NCI-H345 treated with DMSO at 0.1 percent for 48 hours (cell line): Measurements from ENCODE around the gene NAT14.
"Not testable (repeated sequence)": the region's sequence is repeated elsewhere in the genome, so short reads cannot be mapped to it uniquely, and the experiment has no call there.

ENCODE experiments used
- DNase-seq: peaks from one replicate; lab custom pipeline; 2025; ENCODE audit not compliant: unreplicated experiment; lab: John Stamatoyannopoulos, UW

The NAT14 gene

GRCh38 chr19:55486043-55486970, 1.3 kb downstream of the NAT14 start:
- no peak for DNase-seq

GRCh38 chr19:55486971-55487923, 2.3 kb downstream of the NAT14 start:
- no peak for DNase-seq

GRCh38 chr19:55487924-55488687, 3.1 kb downstream of the NAT14 start, which contains the start of gene SSC5D:
Gene SSC5D, plus strand, starts transcription at chr19:55488436. Its CDS starts 154 bp downstream, at chr19:55488590.
- DNase-seq, result no peak

- no peak for DNase-seq
Measured at GRCh38 chr19:55488986-55489710, 4.2 kb downstream of the NAT14 start.

- DNase-seq, result no peak
Measured at GRCh38 chr19:55489711-55490477, 4.9 kb downstream of the NAT14 start.

GRCh38 chr19:55490478-55491432, 5.8 kb downstream of the NAT14 start:
- DNase-seq, result no peak

- no peak for DNase-seq
Measured at GRCh38 chr19:55491546-55492360, 6.8 kb downstream of the NAT14 start.

GRCh38 chr19:55492362-55492944, 7.5 kb downstream of the NAT14 start:
- DNase-seq, result no peak

GRCh38 chr19:55493052-55493644, 8.2 kb downstream of the NAT14 start:
- no peak for DNase-seq

- DNase-seq, result no peak
Measured at GRCh38 chr19:55493645-55494171, 8.7 kb downstream of the NAT14 start.

- DNase-seq, result no peak
Measured at GRCh38 chr19:55494172-55494761, 9.3 kb downstream of the NAT14 start.

GRCh38 chr19:55495646-55496349, 10.8 kb downstream of the NAT14 start:
- no peak for DNase-seq

- not testable (repeated sequence) for DNase-seq
Measured at GRCh38 chr19:55496820-55497219, 11.8 kb downstream of the NAT14 start.

GRCh38 chr19:55497763-55498162, 12.8 kb downstream of the NAT14 start:
- no peak for DNase-seq

GRCh38 chr19:55498246-55498840, 13.4 kb downstream of the NAT14 start:
- DNase-seq, result no peak
